ENCODE measurements around the gene BABAM2. TPM values are rescaled to one million over a fixed set of nuclear protein-coding genes. Genes with fewer than 3 reads are reported as not detected.

The BABAM2 gene
- total RNA-seq, 1 donor from 2014 or later = 33.9 TPM

DNA sequence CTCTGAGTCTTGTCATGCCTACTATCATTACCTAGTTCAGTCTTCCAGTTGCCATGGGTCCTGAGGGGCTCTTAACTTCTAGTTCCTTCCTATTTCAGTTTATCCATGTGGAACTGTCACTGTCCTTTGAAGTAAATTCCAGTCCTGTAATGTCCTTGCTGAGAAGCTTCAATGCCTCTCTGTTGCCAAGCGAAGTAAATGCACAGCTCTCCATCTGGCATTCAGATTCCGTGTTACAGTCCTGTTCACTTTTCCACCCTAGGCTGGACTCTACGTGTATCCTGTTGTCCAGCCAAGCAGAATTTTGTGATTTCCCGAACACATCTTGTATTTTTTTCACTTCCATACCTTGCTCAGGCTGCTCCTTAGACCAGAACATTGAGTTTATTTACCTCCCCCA, 245.3 kb downstream of the BABAM2 start:
- Mint-ChIP-seq H3K4me3 (ENCODE audit: unreplicated experiment) (no peak overlapping the region), H3K27ac (ENCODE audit: unreplicated experiment) (no peak overlapping the region), H3K27me3 (ENCODE audit: low read depth) (no peaks in the 10 kb centered on the region), H3K4me1 (ENCODE audit: low read depth) (peaks cover 49% of the 10 kb centered on the region), H3K9me3 (ENCODE audit: low read depth) (no peaks in the 10 kb centered on the region), H3K36me3 (ENCODE audit: low read depth) (peaks cover 4% of the 10 kb centered on the region)
- no peak for DNase-seq (ENCODE audit: low spot score)
- TF ChIP-seq, protein P1, sequence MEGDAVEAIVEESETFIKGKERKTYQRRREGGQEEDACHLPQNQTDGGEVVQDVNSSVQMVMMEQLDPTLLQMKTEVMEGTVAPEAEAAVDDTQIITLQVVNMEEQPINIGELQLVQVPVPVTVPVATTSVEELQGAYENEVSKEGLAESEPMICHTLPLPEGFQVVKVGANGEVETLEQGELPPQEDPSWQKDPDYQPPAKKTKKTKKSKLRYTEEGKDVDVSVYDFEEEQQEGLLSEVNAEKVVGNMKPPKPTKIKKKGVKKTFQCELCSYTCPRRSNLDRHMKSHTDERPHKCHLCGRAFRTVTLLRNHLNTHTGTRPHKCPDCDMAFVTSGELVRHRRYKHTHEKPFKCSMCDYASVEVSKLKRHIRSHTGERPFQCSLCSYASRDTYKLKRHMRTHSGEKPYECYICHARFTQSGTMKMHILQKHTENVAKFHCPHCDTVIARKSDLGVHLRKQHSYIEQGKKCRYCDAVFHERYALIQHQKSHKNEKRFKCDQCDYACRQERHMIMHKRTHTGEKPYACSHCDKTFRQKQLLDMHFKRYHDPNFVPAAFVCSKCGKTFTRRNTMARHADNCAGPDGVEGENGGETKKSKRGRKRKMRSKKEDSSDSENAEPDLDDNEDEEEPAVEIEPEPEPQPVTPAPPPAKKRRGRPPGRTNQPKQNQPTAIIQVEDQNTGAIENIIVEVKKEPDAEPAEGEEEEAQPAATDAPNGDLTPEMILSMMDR (IDR thresholded peaks at IDR 0.05) = no peak

DNA sequence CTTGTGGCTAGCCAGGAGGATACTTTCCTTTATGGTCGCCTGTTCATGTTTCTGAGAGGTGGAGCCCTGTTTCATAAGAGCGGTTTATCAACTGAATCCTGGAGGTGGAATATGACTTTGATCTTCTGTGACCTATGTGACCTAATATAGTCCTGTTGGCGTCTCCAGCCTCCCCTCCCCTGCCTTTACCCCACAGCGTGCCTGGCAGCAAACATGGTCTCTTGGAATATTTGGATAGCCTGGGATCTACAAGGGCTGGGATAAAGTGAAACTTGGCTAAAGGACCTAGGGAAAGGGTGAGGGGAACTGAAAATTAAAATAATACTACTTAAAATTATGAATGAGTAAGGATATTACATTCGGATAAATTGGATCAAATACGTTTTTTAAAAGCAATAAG, 246.0 kb downstream of the BABAM2 start:
- no peak for DNase-seq (ENCODE audit: low spot score)
- H3K9me3 Mint-ChIP-seq (ENCODE audit: low read depth) = no peaks in the 10 kb centered on the region

DNA sequence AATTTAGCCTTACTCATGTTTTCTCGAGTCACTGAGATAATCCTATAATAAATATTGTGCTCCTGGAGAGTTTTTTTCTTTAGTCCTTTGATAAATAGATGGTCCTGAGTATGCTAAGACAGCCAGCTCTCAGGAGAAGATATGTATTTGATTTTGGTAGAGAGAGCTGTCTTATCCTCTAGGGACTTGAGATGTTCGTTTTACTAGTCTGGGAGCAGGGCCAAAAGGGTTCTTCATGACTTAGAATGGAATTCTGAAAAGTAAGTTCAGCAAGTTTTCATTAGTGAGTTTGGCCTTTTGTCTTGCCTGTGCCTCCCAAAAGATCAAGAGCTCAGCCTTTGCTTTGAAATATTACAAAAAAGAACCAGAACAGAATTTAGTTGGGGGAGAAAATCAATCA, 246.7 kb downstream of the BABAM2 start:
- Mint-ChIP-seq H3K9me3 (ENCODE audit: low read depth) (no peaks in the 10 kb centered on the region), H3K27ac (ENCODE audit: unreplicated experiment) (peak overlapping the region; percentile 68), H3K4me1 (ENCODE audit: low read depth) (peaks cover 49% of the 10 kb centered on the region), H3K36me3 (ENCODE audit: low read depth) (peaks cover 4% of the 10 kb centered on the region), H3K4me3 (ENCODE audit: unreplicated experiment) (no peak overlapping the region), H3K27me3 (ENCODE audit: low read depth) (no peaks in the 10 kb centered on the region)
- DNase-seq (ENCODE audit: low spot score) = no peak
- TF ChIP-seq, protein P1 (IDR thresholded peaks at IDR 0.05) = no peak

More for the DNA sequence above, 246.0 kb downstream of the BABAM2 start:
- H3K27me3 Mint-ChIP-seq (ENCODE audit: low read depth) = no peaks in the 10 kb centered on the region
- H3K4me1 Mint-ChIP-seq (ENCODE audit: low read depth) = peaks cover 49% of the 10 kb centered on the region
- no peak overlapping the region for H3K4me3 Mint-ChIP-seq (ENCODE audit: unreplicated experiment)
- TF ChIP-seq, protein P1 (IDR thresholded peaks at IDR 0.05) = no peak
- H3K27ac Mint-ChIP-seq (ENCODE audit: unreplicated experiment) = no peak overlapping the region
- H3K36me3 Mint-ChIP-seq (ENCODE audit: low read depth) = peaks cover 4% of the 10 kb centered on the region

DNA sequence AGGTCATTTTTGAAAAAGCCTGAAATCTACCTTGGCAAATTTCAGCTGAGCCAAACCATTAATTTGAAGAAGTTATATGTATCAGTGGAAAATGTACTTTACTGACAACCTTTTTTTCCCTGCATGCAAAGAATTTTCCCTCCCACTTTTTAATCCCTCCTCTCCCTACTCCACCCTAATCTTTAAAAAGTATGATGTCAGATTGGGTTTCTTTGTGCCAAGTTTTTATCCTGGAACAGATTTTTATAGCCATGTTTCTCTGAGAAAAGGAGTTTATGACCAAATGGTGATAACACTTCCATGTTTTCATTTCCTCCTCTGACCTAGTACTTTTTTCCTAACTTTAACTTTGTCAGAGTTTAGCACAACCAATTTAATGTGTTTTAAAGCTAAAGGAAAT, 251.9 kb downstream of the BABAM2 start:
- TF ChIP-seq, protein P1 (IDR thresholded peaks at IDR 0.05) = no peak
- Mint-ChIP-seq H3K36me3 (ENCODE audit: low read depth) (peaks cover 2% of the 10 kb centered on the region), H3K27me3 (ENCODE audit: low read depth) (no peaks in the 10 kb centered on the region), H3K4me1 (ENCODE audit: low read depth) (peaks cover 18% of the 10 kb centered on the region), H3K27ac (ENCODE audit: unreplicated experiment) (no peak overlapping the region), H3K9me3 (ENCODE audit: low read depth) (peaks cover 5% of the 10 kb centered on the region), H3K4me3 (ENCODE audit: unreplicated experiment) (no peak overlapping the region)
- DNase-seq (ENCODE audit: low spot score) = no peak

DNA sequence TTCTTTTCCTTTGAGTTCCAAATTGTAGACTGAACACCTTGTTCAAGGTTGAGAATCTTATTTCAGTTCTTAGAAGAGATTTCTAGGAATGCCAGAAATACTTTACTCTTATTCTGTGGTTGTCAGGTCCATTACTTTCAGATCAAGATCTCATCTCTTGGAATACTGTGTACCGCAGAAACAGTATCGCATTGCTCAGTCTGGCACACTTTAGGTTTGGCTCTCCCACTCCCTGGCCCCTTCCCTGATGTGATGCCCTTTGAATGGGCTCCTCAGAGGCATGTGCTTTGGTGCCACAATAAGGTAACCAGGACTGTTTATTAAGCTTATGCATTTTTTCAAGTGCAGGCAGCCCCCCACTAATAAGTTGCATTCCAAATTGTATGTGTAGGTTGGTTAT, 257.5 kb downstream of the BABAM2 start:
- peaks cover 9% of the 10 kb centered on the region for H3K4me1 Mint-ChIP-seq (ENCODE audit: low read depth)
- TF ChIP-seq, protein P1 (IDR thresholded peaks at IDR 0.05) = no peak
- no peaks in the 10 kb centered on the region for H3K27me3 Mint-ChIP-seq (ENCODE audit: low read depth)
- H3K9me3 Mint-ChIP-seq (ENCODE audit: low read depth) = peaks cover 5% of the 10 kb centered on the region
- H3K4me3 Mint-ChIP-seq (ENCODE audit: unreplicated experiment) = no peak overlapping the region
- no peaks in the 10 kb centered on the region for H3K36me3 Mint-ChIP-seq (ENCODE audit: low read depth)
- no peak overlapping the region for H3K27ac Mint-ChIP-seq (ENCODE audit: unreplicated experiment)
- no peak for DNase-seq (ENCODE audit: low spot score)
